Ishikawa (cell line): ENCODE data around the gene TPRA1.

ENCODE experiments used
- CEBPB ChIP-seq: IDR thresholded peaks from 2 replicates; pipeline ENCODE4 v1.6.1; 2012
- EP300 ChIP-seq: IDR thresholded peaks from 2 replicates; pipeline ENCODE4 v1.6.1; 2012; ENCODE audit warnings: borderline replicate concordance
- MAX ChIP-seq: IDR thresholded peaks from 2 replicates; pipeline ENCODE4 v1.6.1; 2012
- NFIC ChIP-seq: IDR thresholded peaks from 2 replicates; pipeline ENCODE4 v1.6.1; 2012
- RAD21 ChIP-seq: IDR thresholded peaks from 2 replicates; pipeline ENCODE4 v1.6.1; 2012; ENCODE audit warnings: low read depth
- TCF12 ChIP-seq: IDR thresholded peaks from 2 replicates; pipeline ENCODE4 v1.6.1; 2012; ENCODE audit warnings: low read depth
- TEAD4 ChIP-seq: IDR thresholded peaks from 2 replicates; pipeline ENCODE4 v1.6.1; 2012
- ZBTB7A ChIP-seq: IDR thresholded peaks from 2 replicates; pipeline ENCODE4 v1.6.1; 2012; ENCODE audit warnings: low read depth

DNA sequence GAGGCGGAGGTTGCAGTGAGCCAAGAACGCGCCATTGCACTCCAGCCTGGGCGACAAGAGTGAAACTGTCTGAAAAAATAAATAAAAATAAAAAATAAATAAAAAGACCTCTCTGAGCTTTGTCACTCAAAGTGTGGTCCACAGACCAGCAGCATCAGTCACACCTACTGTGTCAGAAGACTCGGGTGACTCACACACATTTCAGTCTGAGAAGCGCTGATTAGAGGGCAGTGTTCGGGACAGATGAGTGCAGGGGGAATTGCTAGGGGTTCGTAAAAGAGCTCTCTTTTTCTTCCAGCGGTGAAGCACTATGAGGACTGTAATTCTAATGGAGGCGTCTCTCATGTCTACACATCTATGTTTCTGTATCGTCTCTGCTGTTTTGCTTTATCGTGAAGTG lies 44.1 kb upstream of the TPRA1 start:
- TF ChIP-seq TEAD4 (no peak), TCF12 (no peak), ZBTB7A (no peak), MAX (no peak), CEBPB (no peak), EP300 (no peak), RAD21 (no peak), NFIC (no peak)
